NCI-H446 treated with DMSO at 0.1 percent for 48 hours (cell line): ENCODE results near the gene CERK.
"Not testable (repeated sequence)": the region's sequence is repeated elsewhere in the genome, so short reads cannot be mapped to it uniquely, and the experiment has no call there.

Experiments used
- DNase-seq: peaks from one replicate; lab custom pipeline; 2025; lab: John Stamatoyannopoulos, UW

CERK gene

GRCh38 chr22:46646531-46647215 lies 91.4 kb downstream of the CERK start:
- DNase-seq: no peak

DNA sequence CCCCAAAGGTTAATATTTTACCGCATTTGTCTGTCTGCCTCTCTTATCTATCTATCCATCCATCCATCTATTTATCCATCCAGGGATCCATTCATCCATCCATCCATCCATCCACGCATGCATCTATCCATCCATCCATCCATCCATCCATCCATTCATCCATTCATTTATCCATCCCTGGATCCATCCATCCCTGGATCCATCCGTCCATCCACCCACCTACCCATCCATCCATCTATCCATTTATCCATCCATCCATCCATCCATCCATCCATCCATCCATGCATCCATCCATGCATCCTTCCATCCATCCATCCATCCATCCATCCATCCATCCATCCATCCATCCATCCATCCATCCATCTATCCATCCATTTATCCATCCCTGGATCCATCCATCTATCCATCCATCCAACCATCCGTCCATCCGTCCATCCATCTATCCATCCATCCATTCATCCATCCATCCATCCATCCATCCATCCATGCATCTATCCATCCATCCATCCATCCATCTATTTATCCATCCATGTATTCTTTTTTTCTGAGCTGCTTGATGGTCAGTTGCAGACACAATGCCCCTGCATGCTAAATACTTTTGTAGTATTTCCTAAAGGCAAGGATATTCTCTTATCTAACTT lies 95.1 kb downstream of the CERK start:
- DNase-seq: not testable (repeated sequence)

- DNase-seq: no peak
These were observed 96.2 kb downstream of the CERK start for GRCh38 chr22:46641811-46642266.

- no peak for DNase-seq
These were observed 97.6 kb downstream of the CERK start for GRCh38 chr22:46640293-46641055.

GRCh38 chr22:46639843-46640242 lies 98.2 kb downstream of the CERK start:
- DNase-seq: no peak

GRCh38 chr22:46638601-46639431 lies 99.2 kb downstream of the CERK start:
- no peak for DNase-seq

- no peak for DNase-seq
These were observed 100.1 kb downstream of the CERK start for GRCh38 chr22:46637711-46638600.

- no peak for DNase-seq
These were observed 101.6 kb downstream of the CERK start for GRCh38 chr22:46636221-46637002.

GRCh38 chr22:46635756-46636155 lies 102.3 kb downstream of the CERK start:
- no peak for DNase-seq

- DNase-seq: not testable (repeated sequence)
These were observed 102.9 kb downstream of the CERK start for GRCh38 chr22:46634973-46635685.
